Measurements from ENCODE around the gene PSD. TPM values are rescaled to one million over a fixed set of nuclear protein-coding genes. Genes with fewer than 3 reads are reported as not detected.

The PSD gene
- total RNA-seq, 4 donors from 2014 or later: 0.56 to 4.5 (median 2.1) TPM

DNA sequence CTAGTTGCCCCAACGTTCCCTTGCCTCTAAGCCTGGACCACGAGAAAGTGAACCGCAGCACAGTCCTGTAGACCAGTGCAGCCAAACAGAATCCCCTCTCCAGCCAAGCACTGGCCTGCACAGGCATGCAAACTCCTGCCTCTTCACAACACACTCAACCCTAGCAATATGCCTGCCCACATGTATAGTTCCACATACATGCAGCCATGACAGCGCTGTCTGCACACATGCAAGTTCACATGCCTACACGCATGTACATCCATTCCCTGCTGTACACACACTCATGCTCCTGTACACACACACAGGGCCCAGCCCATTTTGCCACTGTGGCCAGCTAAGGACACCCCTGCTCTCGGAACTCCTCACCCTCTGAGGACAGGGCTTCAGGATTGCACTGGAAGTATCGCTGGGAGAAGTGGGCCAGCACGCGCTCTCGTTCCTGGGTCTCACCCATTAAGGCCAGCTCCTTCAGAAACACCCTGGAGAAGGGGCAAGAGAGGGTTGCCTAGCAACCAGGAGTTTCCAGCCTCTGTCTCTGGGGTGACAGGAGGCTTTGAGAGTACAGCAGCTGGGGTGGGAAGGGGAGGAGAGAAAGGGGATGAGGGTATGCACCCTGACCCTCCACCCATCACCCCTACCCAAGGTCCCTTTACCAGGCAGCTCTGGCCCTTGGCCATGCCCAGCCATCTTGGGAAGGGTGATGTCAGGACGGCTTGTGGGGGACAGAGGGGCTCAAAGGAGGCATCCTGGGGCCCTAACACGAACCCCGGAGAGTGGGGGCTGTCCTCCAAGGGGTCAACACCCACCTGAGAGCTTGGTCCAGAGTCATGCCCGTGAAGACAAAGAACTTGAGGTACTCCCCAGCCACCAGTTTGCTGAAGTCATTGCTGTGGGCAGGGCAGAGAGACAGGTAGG, 7.0 kb downstream of the PSD start:
- TF ChIP-seq, protein P1, sequence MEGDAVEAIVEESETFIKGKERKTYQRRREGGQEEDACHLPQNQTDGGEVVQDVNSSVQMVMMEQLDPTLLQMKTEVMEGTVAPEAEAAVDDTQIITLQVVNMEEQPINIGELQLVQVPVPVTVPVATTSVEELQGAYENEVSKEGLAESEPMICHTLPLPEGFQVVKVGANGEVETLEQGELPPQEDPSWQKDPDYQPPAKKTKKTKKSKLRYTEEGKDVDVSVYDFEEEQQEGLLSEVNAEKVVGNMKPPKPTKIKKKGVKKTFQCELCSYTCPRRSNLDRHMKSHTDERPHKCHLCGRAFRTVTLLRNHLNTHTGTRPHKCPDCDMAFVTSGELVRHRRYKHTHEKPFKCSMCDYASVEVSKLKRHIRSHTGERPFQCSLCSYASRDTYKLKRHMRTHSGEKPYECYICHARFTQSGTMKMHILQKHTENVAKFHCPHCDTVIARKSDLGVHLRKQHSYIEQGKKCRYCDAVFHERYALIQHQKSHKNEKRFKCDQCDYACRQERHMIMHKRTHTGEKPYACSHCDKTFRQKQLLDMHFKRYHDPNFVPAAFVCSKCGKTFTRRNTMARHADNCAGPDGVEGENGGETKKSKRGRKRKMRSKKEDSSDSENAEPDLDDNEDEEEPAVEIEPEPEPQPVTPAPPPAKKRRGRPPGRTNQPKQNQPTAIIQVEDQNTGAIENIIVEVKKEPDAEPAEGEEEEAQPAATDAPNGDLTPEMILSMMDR (IDR thresholded peaks at IDR 0.05): no peak
- TF ChIP-seq POLR2A (IDR thresholded peaks at IDR 0.05): no peak
- intact Hi-C loops (cut with DNase I; ENCODE audit: low total_unique reads): no loop called here
- 81 to 85% methylated on average over 14 of the region's 14 CpGs for WGBS, 2 donors
- no peak for DNase-seq (ENCODE audit: low spot score in 2 of 2)
- H3K4me3 ChIP-seq (ENCODE audit: low read depth, poor library complexity, severe bottlenecking): no peak overlapping the region

DNA sequence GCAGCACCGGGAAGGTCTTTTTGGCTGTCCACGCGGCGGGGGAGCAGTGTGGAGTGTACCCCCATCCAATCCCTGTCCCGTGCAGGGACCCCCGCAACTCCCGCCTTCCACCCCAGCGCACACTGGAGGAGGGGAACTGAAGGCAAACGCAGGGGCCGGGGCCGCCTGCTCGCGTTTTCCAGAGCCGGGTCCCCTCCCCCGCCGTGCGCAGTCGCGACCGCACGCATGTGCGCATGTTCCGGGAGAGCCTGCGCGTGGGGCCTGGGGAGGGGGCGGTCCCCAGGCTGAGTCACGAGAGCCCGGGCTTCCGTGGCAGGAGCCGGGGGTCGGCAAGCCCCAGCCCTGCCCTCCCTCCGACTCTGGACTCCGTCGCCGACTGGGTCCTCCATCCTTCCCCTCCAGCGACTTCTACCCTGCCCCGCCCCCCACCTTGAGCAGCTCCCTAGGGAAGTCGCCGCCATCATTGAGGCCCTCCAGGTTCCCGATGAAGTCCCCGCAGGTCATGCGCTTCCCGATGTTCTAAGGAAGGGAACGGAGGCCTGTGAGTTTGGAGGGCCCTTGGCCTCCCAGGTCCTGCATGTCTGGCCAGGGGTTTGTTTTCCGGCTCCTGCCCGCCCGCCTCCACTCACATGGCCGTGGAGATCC, 8.0 kb downstream of the PSD start:
- no peak overlapping the region for H3K4me3 ChIP-seq (ENCODE audit: low read depth, poor library complexity, severe bottlenecking)
- TF ChIP-seq POLR2A (IDR thresholded peaks at IDR 0.05): no peak
- TF ChIP-seq, protein P1 (IDR thresholded peaks at IDR 0.05): no peak
- intact Hi-C loops (cut with DNase I; ENCODE audit: low total_unique reads): no loop called here
- no peak for DNase-seq (ENCODE audit: low spot score in 2 of 2)
- WGBS, 2 donors: 4 to 6% methylated on average over 42 to 44 of the region's 48 CpGs

DNA sequence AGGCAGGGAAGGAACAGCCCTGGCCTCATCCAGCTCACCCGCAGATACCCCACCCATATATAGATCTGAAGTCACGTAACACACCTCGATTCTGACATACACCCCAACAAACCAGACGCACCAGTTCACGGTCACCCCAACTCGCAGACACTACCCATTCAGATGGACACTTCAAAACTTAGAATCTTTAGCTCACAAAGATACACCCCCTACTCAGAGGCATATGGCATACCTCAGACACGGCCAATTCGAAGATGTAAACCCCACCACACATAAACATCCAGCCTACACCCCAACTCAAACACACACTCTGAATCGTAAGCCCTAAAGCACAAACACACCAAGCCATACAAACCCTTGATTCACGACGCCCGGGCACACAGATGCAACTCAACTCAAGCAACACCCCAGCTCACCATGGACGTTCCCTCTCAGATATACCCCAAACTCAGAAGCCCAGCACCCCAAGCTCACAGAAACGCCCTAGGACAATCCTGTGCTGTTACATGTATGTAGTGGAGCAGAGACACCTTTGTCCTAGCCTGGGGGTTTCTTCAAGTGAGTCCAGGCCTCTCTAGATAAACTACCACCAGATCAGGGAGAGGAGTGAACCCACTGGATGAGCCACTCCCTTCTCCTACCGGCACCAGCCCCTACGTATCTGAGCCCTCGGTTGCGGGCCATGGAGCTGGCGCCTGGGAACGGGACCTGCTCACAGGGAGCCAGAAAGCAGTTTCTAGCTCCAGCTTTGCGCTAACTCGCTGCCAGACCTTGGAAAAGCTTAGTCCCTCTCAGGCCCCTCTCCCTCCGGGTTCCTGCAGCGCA, 8.8 kb downstream of the PSD start:
- intact Hi-C loops (cut with DNase I; ENCODE audit: low total_unique reads): no loop called here
- TF ChIP-seq, protein P1 (IDR thresholded peaks at IDR 0.05): no peak
- no peak for TF ChIP-seq POLR2A (IDR thresholded peaks at IDR 0.05)
- H3K4me3 ChIP-seq (ENCODE audit: low read depth, poor library complexity, severe bottlenecking): no peak overlapping the region
- 21 to 25% methylated on average over 19 to 24 of the region's 24 CpGs for WGBS, 2 donors
- no peak for DNase-seq (ENCODE audit: low spot score in 2 of 2)

DNA sequence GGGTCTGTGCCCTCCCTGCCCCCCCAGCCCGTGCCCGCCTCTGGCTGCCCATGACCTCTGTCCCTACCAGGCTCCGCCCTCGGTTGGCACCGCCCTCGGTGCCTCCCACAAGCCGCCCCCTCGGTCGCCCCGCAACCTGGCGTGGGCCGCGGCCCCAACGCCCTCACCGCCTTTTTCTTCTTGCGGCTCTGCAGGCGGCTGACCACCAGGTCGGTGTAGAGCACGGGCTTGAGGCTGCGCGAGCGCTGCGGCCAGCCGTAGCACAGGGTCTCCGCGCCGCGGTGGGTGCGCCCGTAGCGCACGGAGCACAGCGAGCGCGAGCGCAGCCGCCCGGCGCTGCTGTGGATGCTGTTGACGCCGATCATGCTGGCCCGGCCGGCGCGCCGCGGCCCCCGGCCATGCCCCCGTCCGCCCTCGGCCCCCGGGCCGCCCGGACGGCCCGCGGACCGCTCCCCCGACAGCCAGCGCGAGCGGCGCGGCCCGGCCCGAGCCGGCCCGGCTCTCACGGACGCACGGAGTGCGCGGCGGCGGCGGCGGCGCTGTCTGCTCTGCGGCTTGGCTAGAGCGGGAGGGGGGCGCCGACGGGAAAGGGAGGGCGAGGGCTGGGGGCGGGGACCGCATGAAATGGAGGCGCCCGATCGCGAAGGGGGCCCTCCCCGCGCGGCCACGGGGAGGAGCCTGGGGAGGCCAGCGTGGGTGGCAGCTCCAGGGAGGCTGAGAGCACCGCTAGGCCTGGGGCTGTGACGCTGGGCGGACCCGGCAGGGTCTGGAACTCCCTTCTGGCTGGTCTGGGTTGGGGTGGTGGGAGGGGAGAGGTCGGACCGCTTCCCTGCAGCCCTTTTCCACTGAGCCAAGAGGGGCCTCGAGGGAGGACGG, 9.6 kb downstream of the PSD start:
- DNase-seq (ENCODE audit: low spot score in 2 of 2): no peak
- TF ChIP-seq, protein P1 (IDR thresholded peaks at IDR 0.05): no peak
- TF ChIP-seq POLR2A (IDR thresholded peaks at IDR 0.05): no peak
- H3K4me3 ChIP-seq (ENCODE audit: low read depth, poor library complexity, severe bottlenecking): no peak overlapping the region

More for the DNA sequence above, 9.6 kb downstream of the PSD start:
- intact Hi-C loops (cut with DNase I; ENCODE audit: low total_unique reads): no loop called here
- WGBS, 2 donors: 1 to 2% methylated on average over 49 to 50 of the region's 103 CpGs
